MCF 10A (cell line): ENCODE results near the gene MEOX1. TPM values are rescaled to one million over a fixed set of nuclear protein-coding genes. Genes with fewer than 3 reads are reported as not detected.
"Not testable (repeated sequence)": the region's sequence is repeated elsewhere in the genome, so short reads cannot be mapped to it uniquely, and the experiment has no call there.

Experiments
- BruUV-seq: library from RNA; stranded (reverse); fragments of 400-500 nt; replicated peaks from 2 replicates; lab custom pipeline; 2021; lab: Mats Ljungman, UMichigan
- CTCF ChIA-PET: fragments of 300-600 bp; sonication (Branson Sonifier 250); formaldehyde crosslinking; extraction: SDS; loops from one replicate; lab custom pipeline; 2021; ENCODE audit warnings: antibody characterized with exemption, inconsistent platforms; lab: Yijun Ruan, JAX
- POLR2A ChIA-PET: fragments of 300-600, 350-650 bp; sonication (Branson Sonifier 250); formaldehyde crosslinking; extraction: SDS; loops from one replicate; lab custom pipeline; 2020; ENCODE audit warnings: antibody characterized with exemption, inconsistent platforms; lab: Yijun Ruan, JAX
- DNase-seq: peaks from one replicate; pipeline ENCODE4 v3.0.0-alpha.2; 2018; ENCODE audit not compliant: unreplicated experiment
- H3K27ac Mint-ChIP-seq: one replicate; pipeline ENCODE4 v1.8.0; 2022; ENCODE audit warnings: mild to moderate bottlenecking, low read depth, mixed read lengths; ENCODE audit not compliant: unreplicated experiment
- H3K27me3 Mint-ChIP-seq: one replicate; pipeline ENCODE4 v1.8.0; 2022; ENCODE audit warnings: mixed read lengths; ENCODE audit not compliant: insufficient read depth, unreplicated experiment
- H3K36me3 Mint-ChIP-seq: one replicate; pipeline ENCODE4 v1.8.0; 2022; ENCODE audit warnings: mild to moderate bottlenecking, moderate library complexity, mixed read lengths; ENCODE audit not compliant: insufficient read depth, unreplicated experiment
- H3K4me1 Mint-ChIP-seq: one replicate; pipeline ENCODE4 v1.8.0; 2022; ENCODE audit warnings: mixed read lengths; ENCODE audit not compliant: insufficient read depth, unreplicated experiment
- H3K4me3 Mint-ChIP-seq: one replicate; pipeline ENCODE4 v1.8.0; 2022; ENCODE audit warnings: mild to moderate bottlenecking, moderate library complexity, mixed read lengths; ENCODE audit not compliant: unreplicated experiment
- H3K9me3 Mint-ChIP-seq: one replicate; pipeline ENCODE4 v1.8.0; 2022; ENCODE audit warnings: mixed read lengths; ENCODE audit not compliant: unreplicated experiment
- CTCF ChIP-seq: fragments of 200-600 bp; IDR thresholded peaks from one replicate; pipeline ENCODE4 v1.8.0; 2022; ENCODE audit warnings: antibody characterized with exemption, mild to moderate bottlenecking; ENCODE audit not compliant: unreplicated experiment
- intact Hi-C: fragments of 100-400 bp; cut with micrococcal nuclease; formaldehyde crosslinking; loops from 2 replicates; pipeline ENCODE4 v1.14.1; 2022
- total RNA-seq: library from RNA; stranded (reverse); gene quantifications from 2 replicates; pipeline ENCODE4 v1.2.3, GENCODE V29; 2022

Gene MEOX1
- total RNA-seq, 1 experiment from 2014 or later: not detected

- Mint-ChIP-seq H3K27me3 (peaks cover 14% of the 10 kb centered on the region), H3K27ac (no peak overlapping the region), H3K9me3 (no peaks in the 10 kb centered on the region), H3K36me3 (no peaks in the 10 kb centered on the region), H3K4me3 (no peak overlapping the region), H3K4me1 (peaks cover 6% of the 10 kb centered on the region)
- DNase-seq: no peak
- ChIA-PET CTCF (interaction anchor here (0.6 to 0.9 kb wide), 2 partner anchors 9 to 30 kb away, joined by 3 to 4 read pairs; no protein-coding TSS in a partner anchor), POLR2A (no interaction called here)
- TF ChIP-seq CTCF: no peak
- no TSS peak for BruUV-seq
- intact Hi-C loops: no loop called here
Measured at GRCh38 chr17:43608313-43608712, 53.4 kb downstream of the MEOX1 start.

GRCh38 chr17:43604549-43604948, 57.2 kb downstream of the MEOX1 start:
- DNase-seq: no peak
- H3K27ac Mint-ChIP-seq: no peak overlapping the region
- H3K4me1 Mint-ChIP-seq: peaks cover 8% of the 10 kb centered on the region
- no peak for TF ChIP-seq CTCF
- no peaks in the 10 kb centered on the region for H3K36me3 Mint-ChIP-seq
- intact Hi-C loops: no loop called here
- H3K27me3 Mint-ChIP-seq: peaks cover 14% of the 10 kb centered on the region
- H3K9me3 Mint-ChIP-seq: no peaks in the 10 kb centered on the region
- H3K4me3 Mint-ChIP-seq: no peak overlapping the region
- BruUV-seq: no TSS peak
- CTCF ChIA-PET: interaction anchor here (1.5 to 2.1 kb wide), 2 partner anchors 28 to 69 kb away, joined by 7 to 13 read pairs; no protein-coding TSS in a partner anchor
- POLR2A ChIA-PET: interaction anchor here (0.7 to 1.2 kb wide), 2 partner anchors 10 to 67 kb away, joined by 3 read pairs; no protein-coding TSS in a partner anchor

- Mint-ChIP-seq H3K27me3 (peaks cover 14% of the 10 kb centered on the region), H3K4me1 (peaks cover 8% of the 10 kb centered on the region), H3K4me3 (no peak overlapping the region), H3K9me3 (no peaks in the 10 kb centered on the region), H3K27ac (no peak overlapping the region), H3K36me3 (no peaks in the 10 kb centered on the region)
- DNase-seq: no peak
- TF ChIP-seq CTCF: no peak
- BruUV-seq: no TSS peak
- ChIA-PET POLR2A (no interaction called here), CTCF (interaction anchor here (2.7 kb wide), 1 partner anchor 27 kb away, joined by 13 read pairs; no protein-coding TSS in a partner anchor)
- intact Hi-C loops: no loop called here
Measured at GRCh38 chr17:43603321-43603720, 58.4 kb downstream of the MEOX1 start.

GRCh38 chr17:43602556-43602955, 59.2 kb downstream of the MEOX1 start:
- H3K9me3 Mint-ChIP-seq, intact Hi-C loops, H3K27ac Mint-ChIP-seq, H3K36me3 Mint-ChIP-seq, DNase-seq, H3K4me1 Mint-ChIP-seq, BruUV-seq, H3K4me3 Mint-ChIP-seq: not testable (repeated sequence)
- H3K27me3 Mint-ChIP-seq: peaks cover 14% of the 10 kb centered on the region
- POLR2A ChIA-PET: interaction anchor here (0.9 to 1.1 kb wide), 2 partner anchors 11 to 16 kb away, joined by 3 to 5 read pairs; no protein-coding TSS in a partner anchor
- CTCF ChIA-PET: interaction anchor here (2.7 kb wide), 1 partner anchor 26 kb away, joined by 13 read pairs; no protein-coding TSS in a partner anchor
